Activated CD4-positive, alpha-beta memory T cell treated with anti-CD3 and anti-CD28 coated beads, Interleukin-2, amount 10 ng/mL, durations not matched to agents 7 days and 5 days (primary cell): Measurements from ENCODE around the gene FOXP1. TPM values are rescaled to one million over a fixed set of nuclear protein-coding genes. Genes with fewer than 3 reads are reported as not detected.

ENCODE experiments used
- CTCF ChIA-PET: fragments of 350-600 bp; sonication (Branson Sonifier 250); formaldehyde crosslinking; loops from one replicate; lab custom pipeline; 2021; ENCODE audit warnings: antibody characterized with exemption, inconsistent platforms; lab: Charles Lee
- POLR2A ChIA-PET: fragments of 350-600 bp; sonication (Branson Sonifier 250); formaldehyde crosslinking; loops from one replicate; lab custom pipeline; 2021; ENCODE audit warnings: antibody characterized with exemption; lab: Charles Lee
- DNase-seq: peaks from one replicate; pipeline ENCODE4 v3.0.0-alpha.2; 2020
- H3K27ac Mint-ChIP-seq: one replicate; pipeline ENCODE4 v1.8.0; 2021; ENCODE audit warnings: mild to moderate bottlenecking, mixed read lengths
- H3K27me3 Mint-ChIP-seq: one replicate; pipeline ENCODE4 v1.8.0; 2021; ENCODE audit warnings: mixed read lengths
- H3K36me3 Mint-ChIP-seq: one replicate; pipeline ENCODE4 v1.8.0; 2021; ENCODE audit warnings: low read depth, mixed read lengths
- H3K4me1 Mint-ChIP-seq: one replicate; pipeline ENCODE4 v1.8.0; 2021; ENCODE audit warnings: mixed read lengths
- H3K4me3 Mint-ChIP-seq: one replicate; pipeline ENCODE4 v1.8.0; 2021; ENCODE audit warnings: mild to moderate bottlenecking, mixed read lengths
- H3K9me3 Mint-ChIP-seq: one replicate; pipeline ENCODE4 v1.8.0; 2021; ENCODE audit warnings: mixed read lengths
- total RNA-seq, 2 experiments: library from RNA; stranded (reverse); gene quantifications; one replicate each; pipeline ENCODE4 v1.2.3, GENCODE V29; 2021

The FOXP1 gene
- total RNA-seq, 2 experiments from 2014 or later: 71.3 to 76.9 TPM

GRCh38 chr3:71573181-71573580 lies 10.3 kb downstream of the FOXP1 start:
- Mint-ChIP-seq H3K36me3 (no peaks in the 10 kb centered on the region), H3K4me1 (peaks cover 2% of the 10 kb centered on the region), H3K4me3 (no peak overlapping the region), H3K27me3 (no peaks in the 10 kb centered on the region), H3K27ac (no peak overlapping the region), H3K9me3 (no peaks in the 10 kb centered on the region)
- no peak for DNase-seq
- ChIA-PET POLR2A (interaction anchor here (1.0 kb wide), 1 partner anchor 9 kb away, joined by 4 read pairs; no protein-coding TSS in a partner anchor), CTCF (interaction anchor here (0.9 kb wide), 1 partner anchor 318 kb away, joined by 3 read pairs; no protein-coding TSS in a partner anchor)

DNA sequence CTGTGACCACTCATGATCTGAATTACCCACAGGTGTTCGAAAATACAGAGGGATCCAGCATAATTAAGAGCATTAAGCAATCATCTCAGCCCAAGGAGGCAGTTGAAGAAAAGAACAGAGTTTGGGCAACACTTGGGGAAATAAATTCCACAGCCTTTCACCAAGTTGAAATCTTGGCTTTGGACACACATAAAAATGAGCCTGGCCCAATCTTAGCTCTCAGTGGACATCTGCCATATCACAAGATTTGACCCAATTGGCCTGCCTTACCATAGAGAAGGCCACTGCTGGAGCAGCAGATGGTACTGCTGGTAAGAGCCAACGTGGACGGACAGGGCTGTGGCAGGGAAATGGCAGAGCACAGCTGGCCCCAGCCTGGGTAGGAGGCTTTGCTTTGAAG lies 13.0 kb downstream of the FOXP1 start:
- H3K4me1 Mint-ChIP-seq: peaks cover 2% of the 10 kb centered on the region
- POLR2A ChIA-PET: no interaction called here
- CTCF ChIA-PET: no interaction called here

GRCh38 chr3:71568207-71568606 lies 15.3 kb downstream of the FOXP1 start:
- ChIA-PET POLR2A (no interaction called here), CTCF (no interaction called here)
- no peaks in the 10 kb centered on the region for H3K27me3 Mint-ChIP-seq
- H3K4me3 Mint-ChIP-seq: no peak overlapping the region
- DNase-seq: no peak
- no peaks in the 10 kb centered on the region for H3K9me3 Mint-ChIP-seq
- peaks cover 2% of the 10 kb centered on the region for H3K4me1 Mint-ChIP-seq
- H3K36me3 Mint-ChIP-seq: peaks cover 3% of the 10 kb centered on the region
- no peak overlapping the region for H3K27ac Mint-ChIP-seq

More for the DNA sequence above, 13.0 kb downstream of the FOXP1 start:
- Mint-ChIP-seq H3K27ac (no peak overlapping the region), H3K4me3 (no peak overlapping the region), H3K36me3 (peaks cover 3% of the 10 kb centered on the region), H3K9me3 (no peaks in the 10 kb centered on the region), H3K27me3 (no peaks in the 10 kb centered on the region)
- no peak for DNase-seq

GRCh38 chr3:71566776-71567175 lies 16.8 kb downstream of the FOXP1 start:
- H3K9me3 Mint-ChIP-seq: no peaks in the 10 kb centered on the region
- ChIA-PET CTCF (no interaction called here), POLR2A (no interaction called here)
- H3K4me1 Mint-ChIP-seq: peaks cover 2% of the 10 kb centered on the region
- H3K36me3 Mint-ChIP-seq: peaks cover 3% of the 10 kb centered on the region
- no peak overlapping the region for H3K27ac Mint-ChIP-seq
- DNase-seq: no peak
- H3K27me3 Mint-ChIP-seq: no peaks in the 10 kb centered on the region
- no peak overlapping the region for H3K4me3 Mint-ChIP-seq

- no peaks in the 10 kb centered on the region for H3K27me3 Mint-ChIP-seq
- H3K4me3 Mint-ChIP-seq: no peak overlapping the region
- no peak for DNase-seq
- H3K4me1 Mint-ChIP-seq: peaks cover 2% of the 10 kb centered on the region
- ChIA-PET POLR2A (no interaction called here), CTCF (no interaction called here)
- H3K9me3 Mint-ChIP-seq: no peaks in the 10 kb centered on the region
- H3K27ac Mint-ChIP-seq: no peak overlapping the region
- H3K36me3 Mint-ChIP-seq: peaks cover 3% of the 10 kb centered on the region
Measured at GRCh38 chr3:71565976-71566375, 17.6 kb downstream of the FOXP1 start.

- Mint-ChIP-seq H3K4me3 (no peak overlapping the region), H3K9me3 (no peaks in the 10 kb centered on the region), H3K27ac (no peak overlapping the region), H3K4me1 (peaks cover 2% of the 10 kb centered on the region), H3K27me3 (no peaks in the 10 kb centered on the region), H3K36me3 (peaks cover 3% of the 10 kb centered on the region)
- ChIA-PET POLR2A (no interaction called here), CTCF (no interaction called here)
- DNase-seq: no peak
Measured at GRCh38 chr3:71565316-71565715, 18.2 kb downstream of the FOXP1 start.

GRCh38 chr3:71564361-71564760 lies 19.2 kb downstream of the FOXP1 start:
- no peak for DNase-seq
- H3K9me3 Mint-ChIP-seq: no peaks in the 10 kb centered on the region
- no peaks in the 10 kb centered on the region for H3K27me3 Mint-ChIP-seq
- H3K27ac Mint-ChIP-seq: no peak overlapping the region
- peaks cover 2% of the 10 kb centered on the region for H3K4me1 Mint-ChIP-seq
- POLR2A ChIA-PET: no interaction called here
- peaks cover 3% of the 10 kb centered on the region for H3K36me3 Mint-ChIP-seq
- no peak overlapping the region for H3K4me3 Mint-ChIP-seq
- CTCF ChIA-PET: no interaction called here

GRCh38 chr3:71563827-71564226 lies 19.7 kb downstream of the FOXP1 start:
- Mint-ChIP-seq H3K27ac (no peak overlapping the region), H3K4me3 (no peak overlapping the region), H3K4me1 (peaks cover 2% of the 10 kb centered on the region), H3K9me3 (no peaks in the 10 kb centered on the region), H3K36me3 (peaks cover 3% of the 10 kb centered on the region), H3K27me3 (no peaks in the 10 kb centered on the region)
- ChIA-PET CTCF (no interaction called here), POLR2A (no interaction called here)
- DNase-seq: no peak

DNA sequence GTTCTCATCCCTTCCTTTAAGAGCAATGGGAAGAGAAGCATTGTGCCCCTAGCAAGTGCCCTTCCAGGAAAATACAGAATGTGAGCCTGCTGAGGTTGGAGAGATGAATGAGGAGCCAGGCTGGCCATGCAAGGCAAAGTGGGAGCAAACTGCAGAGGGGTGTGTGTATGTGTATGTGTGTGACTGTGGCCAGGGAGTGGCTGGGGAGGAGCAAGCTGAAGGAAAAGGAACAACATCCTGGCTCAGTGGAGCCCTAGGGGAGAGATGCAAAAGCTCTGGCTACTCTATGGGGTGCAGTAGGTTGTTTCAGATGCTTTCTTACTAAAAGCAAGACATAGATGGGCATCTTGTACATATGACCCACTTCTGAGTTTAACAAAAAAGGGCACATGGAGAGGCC lies 20.6 kb downstream of the FOXP1 start:
- Mint-ChIP-seq H3K36me3 (peaks cover 3% of the 10 kb centered on the region), H3K4me3 (no peak overlapping the region), H3K27ac (no peak overlapping the region), H3K27me3 (no peaks in the 10 kb centered on the region), H3K4me1 (no peaks in the 10 kb centered on the region), H3K9me3 (no peaks in the 10 kb centered on the region)
- no peak for DNase-seq
- CTCF ChIA-PET: no interaction called here
- POLR2A ChIA-PET: no interaction called here

GRCh38 chr3:71560665-71561064 lies 22.9 kb downstream of the FOXP1 start:
- Mint-ChIP-seq H3K9me3 (no peaks in the 10 kb centered on the region), H3K27me3 (no peaks in the 10 kb centered on the region), H3K36me3 (no peaks in the 10 kb centered on the region), H3K4me1 (no peaks in the 10 kb centered on the region), H3K27ac (no peak overlapping the region), H3K4me3 (no peak overlapping the region)
- CTCF ChIA-PET: no interaction called here
- DNase-seq: no peak
- POLR2A ChIA-PET: no interaction called here

DNA sequence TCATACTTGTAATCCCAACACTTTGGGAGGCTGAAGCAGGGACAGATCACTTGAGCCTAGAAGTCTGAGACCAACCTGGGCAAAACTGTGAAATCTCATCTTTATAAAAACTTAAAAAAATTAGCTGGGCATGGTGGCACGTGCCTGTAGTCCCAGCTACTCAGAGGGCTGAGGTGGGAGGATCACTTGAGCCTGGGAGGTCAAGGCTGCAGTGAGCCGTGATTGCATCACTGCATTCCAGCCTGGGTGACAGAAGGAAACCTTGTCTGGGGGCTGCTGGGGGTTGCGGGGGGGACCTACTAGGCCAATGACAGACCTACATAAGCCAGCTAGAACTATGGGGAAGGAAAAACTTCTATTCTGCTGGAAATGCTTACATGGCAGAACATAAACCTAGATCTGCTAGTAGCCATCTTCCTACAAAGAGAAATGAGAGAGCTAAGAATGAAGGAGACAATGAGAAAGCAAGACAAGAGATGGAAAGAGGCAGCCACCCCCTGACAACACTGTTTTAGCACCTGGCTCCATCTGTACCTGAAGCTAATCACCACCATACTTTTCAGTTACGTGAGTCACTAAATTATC lies 23.9 kb downstream of the FOXP1 start:
- ChIA-PET CTCF (interaction anchor here (0.6 to 1.2 kb wide), 2 partner anchors 143 to 590 kb away, joined by 3 read pairs; no protein-coding TSS in a partner anchor), POLR2A (no interaction called here)
- H3K9me3 Mint-ChIP-seq: no peaks in the 10 kb centered on the region
- H3K4me1 Mint-ChIP-seq: no peaks in the 10 kb centered on the region
- no peak overlapping the region for H3K4me3 Mint-ChIP-seq
- no peaks in the 10 kb centered on the region for H3K36me3 Mint-ChIP-seq
- no peaks in the 10 kb centered on the region for H3K27me3 Mint-ChIP-seq
- DNase-seq: no peak
- no peak overlapping the region for H3K27ac Mint-ChIP-seq

DNA sequence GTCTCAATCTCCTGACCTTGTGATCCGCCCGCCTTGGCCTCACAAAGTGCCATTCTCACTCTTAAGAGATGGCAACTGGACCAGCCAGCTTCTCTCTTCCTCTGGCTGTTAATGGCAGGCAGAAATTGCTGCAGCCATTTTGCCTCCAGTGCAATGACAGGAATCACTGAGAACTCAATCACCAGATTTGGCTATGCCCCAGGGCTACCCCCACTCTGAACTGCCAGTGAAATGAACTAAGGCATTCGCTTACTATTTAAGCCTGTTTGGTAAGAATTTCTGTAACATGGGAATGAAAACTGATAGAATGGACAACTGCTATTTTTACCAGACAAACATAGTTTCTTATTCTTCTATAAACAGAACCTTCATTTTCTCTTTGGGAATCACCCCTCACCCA lies 24.5 kb downstream of the FOXP1 start:
- Mint-ChIP-seq H3K4me3 (no peak overlapping the region), H3K27me3 (no peaks in the 10 kb centered on the region), H3K27ac (no peak overlapping the region), H3K36me3 (no peaks in the 10 kb centered on the region), H3K4me1 (no peaks in the 10 kb centered on the region), H3K9me3 (no peaks in the 10 kb centered on the region)
- ChIA-PET POLR2A (no interaction called here), CTCF (interaction anchor here (1.2 kb wide), 1 partner anchor 589 kb away, joined by 3 read pairs; no protein-coding TSS in a partner anchor)
- DNase-seq: no peak

DNA sequence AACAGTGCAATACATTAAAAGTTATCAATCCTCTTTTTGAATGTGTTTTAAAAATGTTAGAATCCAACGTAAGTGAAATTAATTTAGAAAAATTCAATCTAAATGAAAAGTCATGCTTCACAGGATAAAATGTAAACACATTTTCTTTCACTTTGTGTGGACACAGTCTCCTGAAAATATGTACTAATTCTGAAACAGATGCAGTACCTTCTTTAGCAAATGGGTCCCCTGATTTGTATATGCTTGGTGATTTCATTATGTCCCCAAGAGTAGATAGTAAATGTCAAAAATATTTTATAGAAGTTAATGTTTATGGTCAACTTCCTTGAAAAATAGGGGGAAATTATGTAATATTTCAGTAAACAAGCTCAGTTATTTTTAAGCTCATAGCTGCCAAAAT lies 28.9 kb downstream of the FOXP1 start:
- CTCF ChIA-PET: no interaction called here

DNA sequence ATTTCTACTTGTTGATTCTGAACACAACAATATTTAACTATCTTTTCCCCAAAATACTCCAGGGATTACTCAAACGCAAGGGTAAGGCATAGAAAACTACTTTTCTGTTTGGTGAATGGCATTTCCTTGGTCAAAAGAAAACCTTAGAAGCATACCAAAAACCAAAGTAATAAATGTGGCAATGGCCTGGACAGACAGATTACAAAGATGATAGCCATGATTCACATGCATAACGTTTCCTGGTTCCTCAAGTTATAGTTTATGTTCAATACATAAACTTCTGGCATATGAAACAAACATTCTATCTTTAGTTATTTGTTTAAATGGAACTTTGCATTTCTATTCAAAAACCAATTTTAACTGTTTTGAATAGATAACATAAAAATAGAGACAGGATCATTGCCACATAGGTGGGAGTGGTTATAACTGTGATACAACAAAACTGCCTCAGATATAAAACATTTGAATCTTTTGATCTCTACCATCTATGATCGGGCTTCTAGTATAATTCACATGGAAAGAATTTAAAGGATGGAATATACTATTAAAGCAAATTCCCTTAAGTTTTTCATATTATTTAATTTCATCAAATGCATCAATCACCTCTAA lies 32.1 kb downstream of the FOXP1 start:
- no peak overlapping the region for H3K27ac Mint-ChIP-seq
- H3K9me3 Mint-ChIP-seq: no peaks in the 10 kb centered on the region

More for the DNA sequence above, 28.9 kb downstream of the FOXP1 start:
- no peaks in the 10 kb centered on the region for H3K27me3 Mint-ChIP-seq
- H3K9me3 Mint-ChIP-seq: no peaks in the 10 kb centered on the region
- DNase-seq: no peak
- no peaks in the 10 kb centered on the region for H3K4me1 Mint-ChIP-seq
- POLR2A ChIA-PET: no interaction called here
- H3K27ac Mint-ChIP-seq: no peak overlapping the region
- no peaks in the 10 kb centered on the region for H3K36me3 Mint-ChIP-seq
- H3K4me3 Mint-ChIP-seq: no peak overlapping the region

More for the DNA sequence above, 32.1 kb downstream of the FOXP1 start:
- no peak overlapping the region for H3K4me3 Mint-ChIP-seq
- H3K4me1 Mint-ChIP-seq: no peaks in the 10 kb centered on the region
- no peaks in the 10 kb centered on the region for H3K36me3 Mint-ChIP-seq
- CTCF ChIA-PET: no interaction called here
- POLR2A ChIA-PET: no interaction called here
- H3K27me3 Mint-ChIP-seq: no peaks in the 10 kb centered on the region
- DNase-seq: no peak
